IPS-NIHi7 (cell line): ENCODE measurements around the gene CCAR1.
"Not testable (repeated sequence)": the region's sequence is repeated elsewhere in the genome, so short reads cannot be mapped to it uniquely, and the experiment has no call there.

Experiments used
- DNase-seq: peaks from one replicate; pipeline ENCODE4 v3.0.0; 2012; ENCODE audit warnings: mixed read lengths; ENCODE audit errors: extremely low spot score

CCAR1 gene

DNA sequence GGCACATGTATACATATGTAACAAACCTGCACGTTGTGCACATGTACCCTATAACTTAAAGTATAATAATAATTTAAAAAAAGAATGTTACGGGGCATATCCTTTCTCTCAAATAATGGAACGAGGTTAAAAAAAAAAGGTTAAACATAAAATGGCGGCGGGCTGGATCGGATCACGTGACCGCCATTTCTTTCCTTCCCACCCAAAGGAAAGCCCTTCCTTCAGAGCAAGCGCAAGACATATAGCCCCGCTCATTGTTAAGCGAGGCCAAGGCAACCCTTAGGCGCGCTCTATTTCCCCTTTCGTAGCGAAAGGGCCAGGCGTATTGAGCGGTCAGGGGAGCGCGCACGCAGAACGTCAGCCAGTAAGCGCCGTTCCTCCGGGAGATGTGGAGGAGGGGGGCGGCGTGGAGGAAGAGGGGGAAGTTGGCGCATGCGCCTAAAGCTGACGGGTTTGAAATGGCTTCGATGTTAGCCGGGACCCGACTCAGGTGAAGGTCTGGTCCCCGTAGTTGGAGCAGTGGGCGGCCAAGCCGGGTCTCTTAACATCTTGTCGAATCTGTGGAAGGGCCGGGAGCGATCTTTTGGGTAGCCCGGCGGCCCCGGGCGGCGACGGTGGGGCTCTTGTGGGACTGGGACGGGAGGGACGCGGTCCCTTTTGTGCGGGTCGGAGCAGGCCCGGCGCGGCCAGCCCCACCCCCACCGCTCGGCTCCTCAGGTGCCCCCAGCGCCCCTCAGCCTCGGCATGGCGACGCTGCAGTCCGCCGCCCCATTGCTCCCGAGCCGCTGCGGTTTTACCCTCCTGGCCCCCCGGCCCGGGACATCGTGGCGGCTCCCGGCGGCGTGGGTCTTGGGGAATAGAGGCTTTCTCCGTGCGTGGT lies at the start of gene CCAR1:
Gene CCAR1, plus strand, starts transcription at position 447 of the 880 bp plus-strand sequence. CDS start 1,266 bp downstream, outside the sequence.
- DNase-seq: peak; percentile 95

GRCh38 chr10:68684413-68684812 lies 36.6 kb upstream of the CCAR1 start:
- DNase-seq: no peak

GRCh38 chr10:68696018-68696417 lies 25.0 kb upstream of the CCAR1 start:
- no peak for DNase-seq

- DNase-seq: no peak
Measured at GRCh38 chr10:68697106-68697505, 23.9 kb upstream of the CCAR1 start.

GRCh38 chr10:68700197-68700596 lies 20.8 kb upstream of the CCAR1 start:
- DNase-seq: no peak

DNA sequence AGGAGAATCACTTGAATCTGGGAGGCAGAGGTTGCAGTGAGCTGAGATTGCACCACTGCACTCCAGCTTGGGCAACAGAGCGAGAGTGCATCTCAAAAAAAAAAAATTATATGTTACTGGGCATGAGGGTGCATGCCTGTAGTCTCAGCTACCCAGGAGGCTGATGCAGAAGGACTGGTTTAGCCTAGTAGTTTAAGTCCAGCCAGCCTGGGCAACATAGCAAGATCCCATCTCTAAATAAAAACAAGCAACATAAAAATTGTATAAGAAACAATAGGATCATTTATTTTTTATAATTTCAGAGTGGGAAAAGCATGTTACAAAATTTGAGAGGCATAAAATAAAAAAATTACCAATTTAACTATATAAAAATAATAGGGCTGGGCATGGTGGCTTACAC lies 15.5 kb upstream of the CCAR1 start:
- DNase-seq: no peak

DNA sequence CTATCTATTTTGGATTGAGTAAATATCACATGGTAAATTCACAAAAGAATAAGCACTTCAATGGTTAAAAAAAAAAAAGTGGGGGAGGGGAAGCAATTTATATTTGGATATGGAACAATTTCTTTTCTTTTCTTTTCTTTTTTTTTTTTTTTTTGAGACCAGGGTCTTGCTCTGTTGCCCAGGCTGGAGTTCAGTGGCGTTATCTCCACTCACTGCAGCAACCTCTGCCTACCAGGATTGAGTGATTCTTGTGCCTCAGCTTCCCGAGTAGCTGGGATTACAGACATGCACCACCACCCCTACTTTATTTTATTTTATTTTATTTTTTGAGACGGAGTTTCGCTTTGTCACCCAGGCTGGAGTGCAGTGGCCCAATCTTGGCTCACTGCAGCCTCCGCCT lies 12.1 kb upstream of the CCAR1 start:
- DNase-seq: not testable (repeated sequence)

- not testable (repeated sequence) for DNase-seq
Measured at GRCh38 chr10:68713065-68713464, 8.0 kb upstream of the CCAR1 start.

GRCh38 chr10:68717435-68717834 lies 3.6 kb upstream of the CCAR1 start:
- no peak for DNase-seq

GRCh38 chr10:68721673-68722335 lies 765 bp downstream of the CCAR1 start:
- DNase-seq: peak; percentile 39

DNA sequence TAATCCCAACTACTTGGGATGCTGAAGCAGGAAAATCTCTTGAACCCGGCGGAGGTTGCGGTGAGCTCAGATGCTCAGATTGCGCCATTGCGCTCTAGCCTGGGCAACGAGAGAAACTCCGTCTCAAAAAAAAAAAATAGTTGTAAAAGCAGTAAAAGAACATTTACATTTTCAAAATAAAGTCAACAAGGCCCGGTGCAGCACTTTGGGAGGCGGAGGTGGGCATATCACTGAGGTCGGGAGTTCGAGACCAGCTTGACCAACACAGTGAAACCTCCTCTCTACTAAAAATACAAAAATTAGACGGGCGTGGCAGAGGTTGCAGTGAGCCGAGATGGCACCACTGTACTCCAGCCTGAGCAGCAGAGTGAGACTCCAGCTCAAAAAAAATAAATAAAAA lies 4.0 kb downstream of the CCAR1 start:
- no peak for DNase-seq

DNA sequence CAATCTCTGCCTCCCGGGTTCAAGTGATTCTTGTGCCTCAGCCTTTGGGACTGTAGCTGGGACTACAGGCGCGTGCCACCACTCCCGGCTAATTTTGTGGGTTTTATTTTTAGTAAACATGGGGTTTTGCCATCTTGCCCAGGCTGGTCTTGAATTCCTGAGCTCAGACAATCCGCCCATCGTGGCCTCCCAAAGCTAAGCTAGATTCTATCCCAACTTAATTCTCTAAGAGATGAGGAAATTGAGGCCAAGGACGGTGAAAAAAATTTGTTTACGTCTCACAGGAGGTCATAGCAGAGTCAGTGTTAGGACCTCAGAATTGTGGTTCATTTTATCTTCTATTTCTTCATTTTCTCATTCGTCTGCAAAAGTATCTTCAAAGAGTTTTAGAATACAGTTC lies 6.1 kb downstream of the CCAR1 start:
- DNase-seq: no peak

- no peak for DNase-seq
Measured at GRCh38 chr10:68732651-68733050, 11.6 kb downstream of the CCAR1 start.

DNA sequence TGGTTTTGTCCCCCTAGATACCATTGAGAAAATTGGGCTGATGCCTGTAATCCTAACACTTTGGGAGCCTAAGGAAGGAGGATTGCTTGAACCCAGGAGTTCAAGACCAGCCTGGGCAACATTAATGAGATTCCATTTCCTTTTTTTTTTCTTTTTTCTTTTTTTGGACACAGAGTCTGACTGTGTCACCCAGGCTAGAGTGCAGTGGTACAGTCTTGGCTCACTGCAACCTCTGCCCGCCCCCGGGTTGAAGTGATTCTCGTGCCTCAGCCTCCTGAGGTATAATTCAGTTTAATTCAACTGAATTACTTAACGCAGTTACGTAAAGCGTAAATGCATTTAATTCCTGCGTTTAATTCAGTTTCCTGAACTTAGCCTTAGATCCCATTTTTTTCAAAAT lies 13.3 kb downstream of the CCAR1 start:
- no peak for DNase-seq

DNA sequence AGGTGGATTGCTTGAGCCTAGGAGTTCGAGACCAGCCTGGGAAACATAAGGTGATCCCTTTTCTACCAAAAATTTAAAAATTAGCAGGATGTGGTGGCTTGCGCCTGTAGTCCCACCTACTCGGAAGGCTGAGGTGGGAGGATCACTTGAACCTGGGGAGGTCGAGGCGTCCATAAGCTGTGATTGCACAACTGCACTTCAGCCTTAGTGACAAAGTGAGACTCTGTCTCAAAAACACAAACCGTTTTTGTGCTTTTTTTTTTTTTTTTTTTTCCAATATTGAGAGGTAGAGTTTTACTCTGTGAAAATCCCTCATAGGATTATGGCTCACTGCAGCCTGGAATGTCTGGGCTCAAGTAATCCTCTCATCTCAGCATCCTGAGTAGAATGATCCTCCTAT lies 14.1 kb downstream of the CCAR1 start:
- DNase-seq: no peak

DNA sequence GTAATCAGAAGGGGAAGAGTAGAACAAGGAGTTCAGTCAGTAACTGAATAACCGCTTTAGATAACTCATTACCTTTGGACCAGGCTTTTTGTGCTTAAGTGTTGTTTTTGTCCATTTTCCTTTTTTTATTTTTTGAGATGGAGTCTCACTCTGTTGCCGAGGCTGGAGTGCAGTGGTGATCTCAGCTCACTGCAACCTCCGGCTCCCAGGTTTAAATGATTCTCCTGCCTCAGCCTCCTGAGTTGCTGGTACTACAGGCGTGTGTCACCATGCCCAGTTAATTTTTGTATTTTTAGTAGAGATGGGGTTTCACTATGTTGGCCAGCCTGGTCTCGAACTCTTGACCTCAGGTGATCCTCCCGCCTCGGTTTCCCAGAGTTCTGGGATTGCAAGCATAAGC lies 14.7 kb downstream of the CCAR1 start:
- DNase-seq: not testable (repeated sequence)

GRCh38 chr10:68740676-68741075 lies 19.6 kb downstream of the CCAR1 start:
- DNase-seq: not testable (repeated sequence)

DNA sequence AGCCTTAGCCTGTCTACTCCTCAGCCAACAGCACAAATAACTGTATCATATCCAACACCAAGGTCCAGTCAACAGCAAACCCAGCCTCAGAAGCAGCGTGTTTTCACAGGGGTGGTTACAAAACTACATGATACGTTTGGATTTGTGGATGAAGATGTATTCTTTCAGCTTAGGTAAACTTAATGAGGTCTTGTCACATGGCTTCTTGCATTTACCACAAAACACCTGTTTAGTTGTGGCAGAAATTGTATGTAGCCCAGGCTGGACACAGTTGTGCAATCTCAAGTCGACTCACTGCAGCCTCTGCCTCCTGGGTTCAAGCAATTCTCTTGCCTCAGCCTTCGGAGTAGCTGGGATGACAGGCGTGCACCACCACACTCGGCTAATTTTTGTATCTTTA lies 21.4 kb downstream of the CCAR1 start:
- no peak for DNase-seq

DNA sequence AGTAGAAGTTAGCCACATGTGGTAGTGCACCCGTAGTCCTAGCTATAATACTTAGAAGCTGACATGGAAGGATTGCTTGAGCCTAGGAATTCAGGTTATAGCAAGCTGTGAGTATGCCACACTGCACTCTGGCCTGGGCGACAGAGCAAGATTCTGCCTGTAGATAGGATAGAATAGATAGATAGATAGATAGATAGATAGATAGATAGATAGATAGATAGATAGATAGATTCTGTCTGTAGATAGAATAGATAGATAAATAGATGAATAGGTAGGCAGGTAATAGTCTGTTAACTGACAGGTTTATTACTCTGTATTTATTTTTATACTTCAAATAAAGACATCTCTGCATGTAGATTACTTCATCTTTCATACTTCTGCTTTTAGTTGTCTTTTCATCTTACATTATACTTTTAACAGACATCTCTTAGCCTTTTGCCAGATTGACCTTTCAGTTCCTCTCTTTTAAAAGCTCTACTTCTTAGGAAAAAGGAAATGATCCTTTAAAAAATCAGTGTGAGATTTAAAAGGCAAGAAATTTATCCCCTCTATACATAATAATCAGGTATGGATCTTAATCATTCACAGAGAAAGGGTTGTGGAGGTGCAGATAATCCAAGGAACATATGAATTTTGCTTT lies 31.8 kb downstream of the CCAR1 start:
- no peak for DNase-seq

- DNase-seq: no peak
Measured at GRCh38 chr10:68756246-68756645, 35.2 kb downstream of the CCAR1 start.

DNA sequence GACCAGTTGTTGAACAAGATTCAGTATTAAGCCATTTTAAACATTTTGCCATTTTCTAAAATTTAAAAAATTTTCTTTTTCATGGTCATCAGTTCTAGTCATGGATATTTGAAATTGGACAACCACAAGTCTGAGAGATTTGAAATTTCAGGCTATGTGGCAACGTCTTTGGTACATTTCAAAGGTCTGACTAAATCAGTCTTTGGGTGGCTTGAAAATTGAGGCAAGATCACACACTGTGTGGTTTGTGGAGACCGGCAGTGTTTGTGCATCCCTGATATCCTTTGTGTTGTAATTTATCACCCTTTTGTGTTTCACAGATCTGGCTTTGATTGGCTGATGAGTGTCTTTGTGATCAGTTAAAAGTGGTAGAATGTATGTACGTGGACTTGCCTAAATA lies 35.7 kb downstream of the CCAR1 start:
- DNase-seq: no peak

DNA sequence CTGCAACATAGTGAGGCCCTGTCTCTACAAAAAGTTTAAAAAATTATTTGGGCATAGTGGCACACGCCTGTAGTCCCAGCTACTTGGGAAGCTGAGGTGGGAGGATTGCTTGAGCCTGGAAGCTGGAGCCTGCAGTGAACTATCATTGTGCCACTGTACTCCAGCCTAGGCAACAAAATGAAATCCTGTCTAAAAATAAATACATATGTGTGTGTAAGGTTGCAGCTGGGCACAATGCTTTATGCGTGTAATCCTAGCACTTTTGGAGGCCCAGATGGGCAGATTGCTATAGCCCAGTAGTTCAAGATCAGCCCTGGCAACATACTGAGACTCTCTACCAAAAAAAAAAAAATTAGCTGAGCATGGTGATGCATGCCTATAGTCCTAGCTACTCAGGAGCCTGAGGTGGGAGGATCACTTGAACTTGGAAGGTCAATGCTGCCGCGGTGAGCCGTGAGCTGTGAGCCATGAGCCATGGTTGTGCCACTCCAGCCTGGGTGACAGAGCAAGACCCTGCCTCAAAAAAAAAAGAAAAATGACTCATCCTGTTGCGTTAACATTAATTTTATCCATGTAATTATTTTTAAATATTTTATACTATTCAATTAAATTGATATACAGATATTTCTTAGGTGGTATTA lies 38.3 kb downstream of the CCAR1 start:
- DNase-seq: no peak
